Measurements from ENCODE around the gene NADSYN1. TPM values are rescaled to one million over a fixed set of nuclear protein-coding genes. Genes with fewer than 3 reads are reported as not detected.

The NADSYN1 gene
- total RNA-seq, 1 experiment from 2014 or later: 45.1 TPM

DNA sequence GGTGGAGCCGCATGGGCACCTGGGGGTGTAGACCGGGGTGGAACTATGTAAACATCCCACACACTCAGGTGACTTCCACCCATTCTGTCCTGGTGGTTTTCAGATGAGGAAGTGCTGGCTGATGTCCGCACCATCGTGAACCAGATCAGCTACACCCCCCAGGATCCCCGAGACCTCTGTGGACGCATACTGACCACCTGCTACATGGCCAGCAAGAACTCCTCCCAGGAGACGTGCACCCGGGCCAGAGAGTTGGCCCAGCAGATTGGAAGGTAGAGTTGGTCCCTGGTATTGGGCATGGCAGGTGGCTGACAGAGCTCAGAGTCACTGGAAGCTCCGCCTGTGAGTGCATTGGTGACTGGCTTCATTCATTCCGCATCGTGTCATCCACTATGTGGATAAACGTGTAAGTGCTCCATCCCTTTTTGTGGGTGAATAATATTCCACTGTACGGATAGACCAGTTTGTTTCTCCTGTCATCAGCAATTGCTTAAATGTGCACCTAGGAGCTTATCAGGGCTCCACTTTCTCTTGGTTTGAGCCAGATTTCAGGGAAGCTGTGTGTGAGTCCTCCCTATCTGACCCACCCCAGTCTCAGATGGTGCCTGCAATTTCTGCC lies 29.9 kb downstream of the NADSYN1 start:
- POLR2A ChIA-PET: no interaction called here
- peaks cover 57% of the 10 kb centered on the region for H3K36me3 Mint-ChIP-seq

DNA sequence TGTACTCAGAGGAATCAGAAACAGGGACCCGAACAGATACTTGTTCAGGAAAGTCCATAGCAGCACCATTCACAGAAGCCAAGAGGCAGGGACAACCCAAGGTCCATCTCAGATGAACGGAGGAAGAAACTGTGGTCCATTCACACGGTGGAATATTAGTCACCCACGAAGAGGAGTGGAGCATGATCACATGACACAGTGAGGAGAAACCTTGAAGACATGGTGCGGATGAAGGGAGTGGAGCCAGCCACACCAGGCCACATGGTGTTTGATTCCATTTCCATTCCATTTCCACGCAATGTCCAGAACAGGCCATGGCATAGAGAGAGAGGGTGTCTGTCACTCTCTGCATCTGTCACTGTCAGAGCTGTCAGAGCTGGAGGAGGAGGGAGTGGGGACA lies 30.7 kb downstream of the NADSYN1 start:
- TF ChIP-seq, protein P1, sequence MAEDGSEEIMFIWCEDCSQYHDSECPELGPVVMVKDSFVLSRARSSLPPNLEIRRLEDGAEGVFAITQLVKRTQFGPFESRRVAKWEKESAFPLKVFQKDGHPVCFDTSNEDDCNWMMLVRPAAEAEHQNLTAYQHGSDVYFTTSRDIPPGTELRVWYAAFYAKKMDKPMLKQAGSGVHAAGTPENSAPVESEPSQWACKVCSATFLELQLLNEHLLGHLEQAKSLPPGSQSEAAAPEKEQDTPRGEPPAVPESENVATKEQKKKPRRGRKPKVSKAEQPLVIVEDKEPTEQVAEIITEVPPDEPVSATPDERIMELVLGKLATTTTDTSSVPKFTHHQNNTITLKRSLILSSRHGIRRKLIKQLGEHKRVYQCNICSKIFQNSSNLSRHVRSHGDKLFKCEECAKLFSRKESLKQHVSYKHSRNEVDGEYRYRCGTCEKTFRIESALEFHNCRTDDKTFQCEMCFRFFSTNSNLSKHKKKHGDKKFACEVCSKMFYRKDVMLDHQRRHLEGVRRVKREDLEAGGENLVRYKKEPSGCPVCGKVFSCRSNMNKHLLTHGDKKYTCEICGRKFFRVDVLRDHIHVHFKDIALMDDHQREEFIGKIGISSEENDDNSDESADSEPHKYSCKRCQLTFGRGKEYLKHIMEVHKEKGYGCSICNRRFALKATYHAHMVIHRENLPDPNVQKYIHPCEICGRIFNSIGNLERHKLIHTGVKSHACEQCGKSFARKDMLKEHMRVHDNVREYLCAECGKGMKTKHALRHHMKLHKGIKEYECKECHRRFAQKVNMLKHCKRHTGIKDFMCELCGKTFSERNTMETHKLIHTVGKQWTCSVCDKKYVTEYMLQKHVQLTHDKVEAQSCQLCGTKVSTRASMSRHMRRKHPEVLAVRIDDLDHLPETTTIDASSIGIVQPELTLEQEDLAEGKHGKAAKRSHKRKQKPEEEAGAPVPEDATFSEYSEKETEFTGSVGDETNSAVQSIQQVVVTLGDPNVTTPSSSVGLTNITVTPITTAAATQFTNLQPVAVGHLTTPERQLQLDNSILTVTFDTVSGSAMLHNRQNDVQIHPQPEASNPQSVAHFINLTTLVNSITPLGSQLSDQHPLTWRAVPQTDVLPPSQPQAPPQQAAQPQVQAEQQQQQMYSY (CRISPR knock-in tag; IDR thresholded peaks at IDR 0.05): peak; percentile 81
- TF ChIP-seq TP53 (CRISPR knock-in tag; IDR thresholded peaks at IDR 0.05): no peak
- TF ChIP-seq, protein P2, sequence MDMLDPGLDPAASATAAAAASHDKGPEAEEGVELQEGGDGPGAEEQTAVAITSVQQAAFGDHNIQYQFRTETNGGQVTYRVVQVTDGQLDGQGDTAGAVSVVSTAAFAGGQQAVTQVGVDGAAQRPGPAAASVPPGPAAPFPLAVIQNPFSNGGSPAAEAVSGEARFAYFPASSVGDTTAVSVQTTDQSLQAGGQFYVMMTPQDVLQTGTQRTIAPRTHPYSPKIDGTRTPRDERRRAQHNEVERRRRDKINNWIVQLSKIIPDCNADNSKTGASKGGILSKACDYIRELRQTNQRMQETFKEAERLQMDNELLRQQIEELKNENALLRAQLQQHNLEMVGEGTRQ (CRISPR knock-in tag; IDR thresholded peaks at IDR 0.05): peak; percentile 48; the same call in 1 of the 2 replicates
- CTCF ChIA-PET: no interaction called here
- H3K27ac Mint-ChIP-seq: no peak overlapping the region

More for the DNA sequence above, 29.9 kb downstream of the NADSYN1 start:
- TF ChIP-seq ZNF671 (CRISPR knock-in tag; IDR thresholded peaks at IDR 0.05) (no peak), NFYB (CRISPR knock-in tag; conservative IDR thresholded peaks at IDR 0.05; ENCODE audit: low read depth) (no peak), TCF7 (CRISPR knock-in tag; IDR thresholded peaks at IDR 0.05; ENCODE audit: low read depth) (no peak), NR3C1 (CRISPR knock-in tag; conservative IDR thresholded peaks at IDR 0.05; ENCODE audit: low read depth) (no peak), NFE2L1 (CRISPR knock-in tag; IDR thresholded peaks at IDR 0.05) (no peak), FOXK1 (CRISPR knock-in tag; IDR thresholded peaks at IDR 0.05) (no peak), ZNF232 (CRISPR knock-in tag; IDR thresholded peaks at IDR 0.05) (no peak), GTF2I (CRISPR knock-in tag; conservative IDR thresholded peaks at IDR 0.05) (no peak), RELA (CRISPR knock-in tag; IDR thresholded peaks at IDR 0.05; ENCODE audit: borderline replicate concordance) (no peak)
- TF ChIP-seq, protein P3, sequence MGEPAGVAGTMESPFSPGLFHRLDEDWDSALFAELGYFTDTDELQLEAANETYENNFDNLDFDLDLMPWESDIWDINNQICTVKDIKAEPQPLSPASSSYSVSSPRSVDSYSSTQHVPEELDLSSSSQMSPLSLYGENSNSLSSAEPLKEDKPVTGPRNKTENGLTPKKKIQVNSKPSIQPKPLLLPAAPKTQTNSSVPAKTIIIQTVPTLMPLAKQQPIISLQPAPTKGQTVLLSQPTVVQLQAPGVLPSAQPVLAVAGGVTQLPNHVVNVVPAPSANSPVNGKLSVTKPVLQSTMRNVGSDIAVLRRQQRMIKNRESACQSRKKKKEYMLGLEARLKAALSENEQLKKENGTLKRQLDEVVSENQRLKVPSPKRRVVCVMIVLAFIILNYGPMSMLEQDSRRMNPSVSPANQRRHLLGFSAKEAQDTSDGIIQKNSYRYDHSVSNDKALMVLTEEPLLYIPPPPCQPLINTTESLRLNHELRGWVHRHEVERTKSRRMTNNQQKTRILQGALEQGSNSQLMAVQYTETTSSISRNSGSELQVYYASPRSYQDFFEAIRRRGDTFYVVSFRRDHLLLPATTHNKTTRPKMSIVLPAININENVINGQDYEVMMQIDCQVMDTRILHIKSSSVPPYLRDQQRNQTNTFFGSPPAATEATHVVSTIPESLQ (CRISPR knock-in tag; IDR thresholded peaks at IDR 0.05): no peak
- TF ChIP-seq, protein P4, sequence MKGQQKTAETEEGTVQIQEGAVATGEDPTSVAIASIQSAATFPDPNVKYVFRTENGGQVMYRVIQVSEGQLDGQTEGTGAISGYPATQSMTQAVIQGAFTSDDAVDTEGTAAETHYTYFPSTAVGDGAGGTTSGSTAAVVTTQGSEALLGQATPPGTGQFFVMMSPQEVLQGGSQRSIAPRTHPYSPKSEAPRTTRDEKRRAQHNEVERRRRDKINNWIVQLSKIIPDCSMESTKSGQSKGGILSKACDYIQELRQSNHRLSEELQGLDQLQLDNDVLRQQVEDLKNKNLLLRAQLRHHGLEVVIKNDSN (CRISPR knock-in tag; IDR thresholded peaks at IDR 0.05): no peak
- TF ChIP-seq, protein P2 (CRISPR knock-in tag; IDR thresholded peaks at IDR 0.05): no peak
- TF ChIP-seq, protein P5, sequence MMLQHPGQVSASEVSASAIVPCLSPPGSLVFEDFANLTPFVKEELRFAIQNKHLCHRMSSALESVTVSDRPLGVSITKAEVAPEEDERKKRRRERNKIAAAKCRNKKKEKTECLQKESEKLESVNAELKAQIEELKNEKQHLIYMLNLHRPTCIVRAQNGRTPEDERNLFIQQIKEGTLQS (CRISPR knock-in tag; conservative IDR thresholded peaks at IDR 0.05): no peak
- TF ChIP-seq, protein P6, sequence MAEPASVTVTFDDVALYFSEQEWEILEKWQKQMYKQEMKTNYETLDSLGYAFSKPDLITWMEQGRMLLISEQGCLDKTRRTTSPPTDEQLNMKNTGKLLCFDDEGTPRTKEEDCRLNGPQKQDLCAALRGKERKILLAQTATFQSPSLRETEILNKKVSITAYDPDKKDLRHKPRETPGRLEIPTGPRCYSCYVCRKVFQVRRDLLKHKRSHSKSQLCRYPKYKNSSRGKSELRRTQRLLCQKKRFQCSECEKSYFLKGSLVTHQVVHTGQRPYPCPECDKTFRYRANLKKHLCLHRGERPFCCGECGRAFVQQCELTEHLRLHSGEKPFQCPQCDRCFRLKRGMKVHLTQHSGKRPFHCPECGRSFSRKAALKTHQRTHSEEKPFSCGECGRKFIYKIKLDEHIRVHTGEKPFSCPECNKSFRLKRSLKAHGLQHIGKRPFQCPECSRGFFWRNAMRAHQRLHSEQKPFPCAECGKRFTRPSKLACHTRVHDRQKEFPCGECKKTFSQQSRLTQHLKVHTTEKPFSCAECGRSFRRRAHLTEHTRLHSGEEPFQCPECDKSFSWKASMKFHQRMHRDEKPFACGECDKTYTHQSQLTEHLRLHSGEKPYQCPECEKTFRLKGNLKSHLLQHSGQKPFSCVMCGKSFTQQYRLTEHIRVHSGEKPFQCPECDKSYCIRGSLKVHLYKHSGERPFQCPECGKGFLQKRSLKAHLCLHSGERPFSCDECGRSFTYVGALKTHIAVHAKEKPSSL (CRISPR knock-in tag; conservative IDR thresholded peaks at IDR 0.05): no peak
- TF ChIP-seq, protein P7, sequence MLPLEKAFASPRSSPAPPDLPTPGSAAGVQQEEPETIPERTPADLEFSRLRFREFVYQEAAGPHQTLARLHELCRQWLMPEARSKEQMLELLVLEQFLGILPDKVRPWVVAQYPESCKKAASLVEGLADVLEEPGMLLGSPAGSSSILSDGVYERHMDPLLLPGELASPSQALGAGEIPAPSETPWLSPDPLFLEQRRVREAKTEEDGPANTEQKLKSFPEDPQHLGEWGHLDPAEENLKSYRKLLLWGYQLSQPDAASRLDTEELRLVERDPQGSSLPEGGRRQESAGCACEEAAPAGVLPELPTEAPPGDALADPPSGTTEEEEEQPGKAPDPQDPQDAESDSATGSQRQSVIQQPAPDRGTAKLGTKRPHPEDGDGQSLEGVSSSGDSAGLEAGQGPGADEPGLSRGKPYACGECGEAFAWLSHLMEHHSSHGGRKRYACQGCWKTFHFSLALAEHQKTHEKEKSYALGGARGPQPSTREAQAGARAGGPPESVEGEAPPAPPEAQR (CRISPR knock-in tag; IDR thresholded peaks at IDR 0.05): no peak
- TF ChIP-seq, protein P8, sequence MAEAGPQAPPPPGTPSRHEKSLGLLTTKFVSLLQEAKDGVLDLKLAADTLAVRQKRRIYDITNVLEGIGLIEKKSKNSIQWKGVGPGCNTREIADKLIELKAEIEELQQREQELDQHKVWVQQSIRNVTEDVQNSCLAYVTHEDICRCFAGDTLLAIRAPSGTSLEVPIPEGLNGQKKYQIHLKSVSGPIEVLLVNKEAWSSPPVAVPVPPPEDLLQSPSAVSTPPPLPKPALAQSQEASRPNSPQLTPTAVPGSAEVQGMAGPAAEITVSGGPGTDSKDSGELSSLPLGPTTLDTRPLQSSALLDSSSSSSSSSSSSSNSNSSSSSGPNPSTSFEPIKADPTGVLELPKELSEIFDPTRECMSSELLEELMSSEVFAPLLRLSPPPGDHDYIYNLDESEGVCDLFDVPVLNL (CRISPR knock-in tag; IDR thresholded peaks at IDR 0.05; ENCODE audit: borderline replicate concordance, low read depth): no peak
- peaks cover 4% of the 10 kb centered on the region; the same call in 1 of the 2 replicates for H3K9me3 Mint-ChIP-seq
- CTCF ChIA-PET: no interaction called here
- no peak overlapping the region for H3K4me3 Mint-ChIP-seq
- ATAC-seq (no peak), DNase-seq (ENCODE audit: low spot score) (no peak)
- peaks cover 2% of the 10 kb centered on the region for H3K4me1 Mint-ChIP-seq
- no peaks in the 10 kb centered on the region for H3K27me3 Mint-ChIP-seq (ENCODE audit: low read depth)
- no peak overlapping the region for H3K27ac Mint-ChIP-seq

More for the DNA sequence above, 30.7 kb downstream of the NADSYN1 start:
- Mint-ChIP-seq H3K4me1 (peaks cover 6% of the 10 kb centered on the region), H3K36me3 (peaks cover 57% of the 10 kb centered on the region), H3K27me3 (ENCODE audit: low read depth) (no peaks in the 10 kb centered on the region), H3K9me3 (peaks cover 4% of the 10 kb centered on the region; the same call in 1 of the 2 replicates), H3K4me3 (no peak overlapping the region)
- POLR2A ChIA-PET: no interaction called here
- no peak for ATAC-seq
- no peak for DNase-seq (ENCODE audit: low spot score)

Measured in WTC11 (cell line).